Nephron progenitor cell (in vitro differentiated cells): ENCODE measurements around the gene CD79A.

ENCODE experiments used
- DNase-seq: peaks from one replicate; pipeline ENCODE4 v3.0.0; 2021
- H3K27ac Mint-ChIP-seq: 2 replicates; pipeline ENCODE4 v1.8.0; 2021; ENCODE audit warnings: mild to moderate bottlenecking, moderate library complexity, mixed read lengths
- H3K27me3 Mint-ChIP-seq: 2 replicates; pipeline ENCODE4 v1.8.0; 2021; ENCODE audit warnings: mild to moderate bottlenecking, low read depth, mixed read lengths; ENCODE audit not compliant: poor library complexity
- H3K36me3 Mint-ChIP-seq: 2 replicates; pipeline ENCODE4 v1.8.0; 2021; ENCODE audit warnings: low read depth, mixed read lengths
- H3K4me1 Mint-ChIP-seq: 2 replicates; pipeline ENCODE4 v1.8.0; 2021; ENCODE audit warnings: mixed read lengths
- H3K4me3 Mint-ChIP-seq: 2 replicates; pipeline ENCODE4 v1.8.0; 2021; ENCODE audit warnings: mild to moderate bottlenecking, moderate library complexity, mixed read lengths
- H3K9me3 Mint-ChIP-seq: 2 replicates; pipeline ENCODE4 v1.8.0; 2021; ENCODE audit warnings: mild to moderate bottlenecking, moderate library complexity, mixed read lengths
- CTCF ChIP-seq: fragments of 200-600 bp; sonication (generic); IDR thresholded peaks from 2 replicates; pipeline ENCODE4 v1.5.0; 2021; ENCODE audit warnings: antibody characterized with exemption

Gene CD79A

DNA sequence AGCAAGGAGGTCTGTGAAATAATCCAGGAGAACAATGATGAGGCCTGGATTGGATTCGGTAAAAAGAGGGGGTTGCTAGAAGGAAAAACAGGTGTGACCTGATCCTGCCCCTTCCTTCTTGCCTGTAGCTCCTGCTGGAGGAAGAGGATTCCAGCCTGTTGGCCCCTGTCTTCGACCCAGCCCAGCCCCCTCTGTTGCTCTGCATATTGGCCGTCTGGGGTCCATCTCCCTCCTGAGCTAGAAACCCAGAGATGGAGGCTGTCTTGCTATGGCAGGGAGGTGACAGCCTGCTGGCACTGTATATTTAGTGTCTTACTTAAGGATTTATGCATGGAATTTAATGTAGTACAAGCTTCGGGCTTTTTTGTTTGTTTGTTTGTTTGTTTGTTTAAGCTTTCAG is 25.6 kb upstream of the CD79A start:
- no peaks in the 10 kb centered on the region for H3K9me3 Mint-ChIP-seq
- no peak for TF ChIP-seq CTCF
- H3K27me3 Mint-ChIP-seq: peaks cover 87% of the 10 kb centered on the region
- DNase-seq: no peak
- H3K4me1 Mint-ChIP-seq: no peaks in the 10 kb centered on the region
- no peaks in the 10 kb centered on the region for H3K36me3 Mint-ChIP-seq
- no peak overlapping the region for H3K27ac Mint-ChIP-seq
- no peak overlapping the region for H3K4me3 Mint-ChIP-seq

DNA sequence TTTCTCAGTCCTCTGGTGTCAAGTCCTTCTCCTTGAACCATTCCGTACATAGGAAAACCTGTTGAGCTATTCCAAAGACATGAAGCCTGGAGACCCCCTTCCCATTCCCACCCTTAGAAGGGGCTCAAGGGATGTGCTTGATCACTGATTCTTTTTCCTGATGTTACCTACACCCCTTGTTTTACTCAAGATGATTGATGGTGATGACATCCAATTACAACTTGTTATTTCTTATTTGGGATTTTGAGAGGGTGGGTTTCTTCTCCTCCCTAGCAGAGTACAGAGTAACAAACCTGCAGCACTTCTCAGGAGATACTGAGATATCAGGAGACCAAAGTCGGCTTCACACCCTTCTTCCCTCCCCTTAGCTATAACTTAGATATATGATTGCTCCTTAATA is 23.7 kb upstream of the CD79A start:
- Mint-ChIP-seq H3K27ac (no peak overlapping the region), H3K36me3 (no peaks in the 10 kb centered on the region), H3K4me1 (no peaks in the 10 kb centered on the region), H3K4me3 (no peak overlapping the region), H3K9me3 (no peaks in the 10 kb centered on the region), H3K27me3 (peaks cover 94% of the 10 kb centered on the region)
- no peak for DNase-seq
- no peak for TF ChIP-seq CTCF

- DNase-seq: no peak
- H3K36me3 Mint-ChIP-seq: no peaks in the 10 kb centered on the region
- no peak overlapping the region for H3K4me3 Mint-ChIP-seq
- no peaks in the 10 kb centered on the region for H3K4me1 Mint-ChIP-seq
- H3K27ac Mint-ChIP-seq: no peak overlapping the region
- peaks cover 91% of the 10 kb centered on the region for H3K27me3 Mint-ChIP-seq
- TF ChIP-seq CTCF: no peak
- no peaks in the 10 kb centered on the region for H3K9me3 Mint-ChIP-seq
Measured at GRCh38 chr19:41853768-41854167, 23.3 kb upstream of the CD79A start.

DNA sequence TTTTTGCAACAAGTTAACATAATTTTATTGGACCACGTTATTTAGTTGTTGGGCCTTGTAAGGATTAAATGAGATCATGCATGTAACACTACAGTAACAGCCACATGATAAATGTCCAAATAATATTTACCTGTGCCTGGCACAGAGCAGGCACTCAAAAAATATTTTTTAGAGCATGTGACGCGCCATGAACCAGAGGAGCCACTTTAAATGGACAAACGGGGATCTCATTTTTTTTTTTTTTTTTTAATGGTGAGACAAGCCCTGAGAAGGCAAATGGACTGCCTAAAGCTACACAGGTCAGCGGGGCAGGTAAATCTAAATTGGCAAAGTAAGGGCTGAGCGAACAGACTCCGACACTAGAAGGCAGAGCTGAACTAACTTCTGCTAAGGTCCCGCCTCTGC is 17.9 kb upstream of the CD79A start:
- no peak for DNase-seq
- no peak for TF ChIP-seq CTCF
- Mint-ChIP-seq H3K36me3 (peaks cover 36% of the 10 kb centered on the region), H3K27me3 (peaks cover 43% of the 10 kb centered on the region), H3K9me3 (no peaks in the 10 kb centered on the region), H3K4me1 (peaks cover 37% of the 10 kb centered on the region), H3K27ac (no peak overlapping the region), H3K4me3 (peak overlapping the region; percentile 94)

GRCh38 chr19:41859618-41860418 is 17.3 kb upstream of the CD79A start, which contains the start of gene RPS19:
TSS of gene RPS19 (plus strand) at chr19:41860255. CDS start at chr19:41860775, 520 bp downstream.
- peaks cover 37% of the 10 kb centered on the region for H3K27me3 Mint-ChIP-seq
- peak within 1 kb of the TSS; percentile 99 for H3K27ac Mint-ChIP-seq
- no peaks in the 10 kb centered on the region for H3K9me3 Mint-ChIP-seq
- TF ChIP-seq CTCF: peak; percentile 57
- H3K36me3 Mint-ChIP-seq: peaks cover 42% of the 10 kb centered on the region
- DNase-seq: peak; percentile 98
- peaks cover 43% of the 10 kb centered on the region for H3K4me1 Mint-ChIP-seq
- H3K4me3 Mint-ChIP-seq: peak within 1 kb of the TSS; percentile 94
